Stimulated activated CD8-positive, alpha-beta memory T cell treated with anti-CD3 and anti-CD28 coated beads, Interleukin-7, amount 100 ng/mL, for 1 hour (primary cell): ENCODE results near the gene DNMT3A.
A peak's percentile ranks its signal among the peaks of the same experiment; 100 is the strongest.

ENCODE experiments used
- DNase-seq, 2 donors: peaks; one replicate each; pipeline ENCODE4 v3.0.0-alpha.2; 2020; ENCODE audit warnings: low read depth in 2 of 2

The DNMT3A gene

GRCh38 chr2:25326326-25327013, 15.3 kb downstream of the DNMT3A start:
- DNase-seq = no peak

GRCh38 chr2:25324905-25325592, 16.7 kb downstream of the DNMT3A start:
- DNase-seq = no peak

GRCh38 chr2:25324251-25324650, 17.5 kb downstream of the DNMT3A start:
- DNase-seq = no peak

- DNase-seq = no peak
These were observed 18.0 kb downstream of the DNMT3A start for GRCh38 chr2:25323610-25324189.

GRCh38 chr2:25323042-25323514, 18.6 kb downstream of the DNMT3A start:
- peak in 1 of 2 donors; percentile 32 for DNase-seq

- no peak for DNase-seq
These were observed 19.4 kb downstream of the DNMT3A start for GRCh38 chr2:25322312-25322711.

- DNase-seq = no peak
These were observed 21.6 kb downstream of the DNMT3A start for GRCh38 chr2:25320077-25320476.

GRCh38 chr2:25316101-25316500, 25.6 kb downstream of the DNMT3A start:
- no peak for DNase-seq

- no peak for DNase-seq
These were observed 26.4 kb downstream of the DNMT3A start for GRCh38 chr2:25315316-25315680.

GRCh38 chr2:25314514-25315315, 27.0 kb downstream of the DNMT3A start:
- peak; percentile 26 to 42 for DNase-seq

- no peak for DNase-seq
These were observed 27.8 kb downstream of the DNMT3A start for GRCh38 chr2:25313711-25314513.

GRCh38 chr2:25312958-25313710, 28.6 kb downstream of the DNMT3A start:
- no peak for DNase-seq

- no peak for DNase-seq
These were observed 29.7 kb downstream of the DNMT3A start for GRCh38 chr2:25311865-25312575.

- no peak for DNase-seq
These were observed 30.5 kb downstream of the DNMT3A start for GRCh38 chr2:25310965-25311864.

GRCh38 chr2:25310709-25310964, 31.1 kb downstream of the DNMT3A start:
- DNase-seq = no peak

- peak in 1 of 2 donors; percentile 47 for DNase-seq
These were observed 32.3 kb downstream of the DNMT3A start for GRCh38 chr2:25309402-25309801.

GRCh38 chr2:25308599-25308998, 33.1 kb downstream of the DNMT3A start:
- no peak for DNase-seq

GRCh38 chr2:25307949-25308557, 33.7 kb downstream of the DNMT3A start:
- no peak for DNase-seq
